Measurements from ENCODE around the gene RPL29.

Gene RPL29

DNA sequence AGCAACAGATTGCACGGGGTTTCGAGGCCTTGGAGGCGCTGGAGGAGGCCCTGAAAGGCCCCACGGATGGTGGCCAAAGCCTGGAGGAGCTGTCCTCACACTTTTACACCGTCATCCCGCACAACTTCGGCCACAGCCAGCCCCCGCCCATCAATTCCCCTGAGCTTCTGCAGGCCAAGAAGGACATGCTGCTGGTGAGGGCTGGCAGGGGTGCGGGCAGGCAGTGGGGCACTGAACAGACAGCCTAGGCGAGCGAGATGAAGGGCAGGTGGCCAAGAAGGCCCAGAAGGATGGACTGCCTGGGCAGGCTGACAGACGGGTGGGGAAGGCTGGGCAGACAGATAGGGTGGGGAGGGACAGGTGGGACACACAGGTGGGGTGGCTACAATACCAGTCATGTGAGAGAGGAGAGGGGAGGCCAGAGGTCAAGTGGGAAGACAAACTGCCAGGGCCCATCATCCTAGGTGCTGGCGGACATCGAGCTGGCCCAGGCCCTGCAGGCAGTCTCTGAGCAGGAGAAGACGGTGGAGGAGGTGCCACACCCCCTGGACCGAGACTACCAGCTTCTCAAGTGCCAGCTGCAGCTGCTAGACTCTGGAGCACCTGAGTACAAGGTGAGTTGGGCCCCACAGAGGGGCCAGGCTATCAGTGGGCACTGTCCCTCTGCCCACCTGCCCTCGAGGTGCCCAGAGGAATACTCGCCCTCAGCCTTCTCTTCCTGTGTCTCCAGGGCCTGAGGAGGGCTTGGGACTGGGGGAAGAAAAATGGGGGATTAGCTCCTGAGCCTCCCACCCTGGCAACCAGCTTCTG, 50.5 kb downstream of the RPL29 start:
- DNase-seq (ENCODE audit: low read depth): no peak

DNA sequence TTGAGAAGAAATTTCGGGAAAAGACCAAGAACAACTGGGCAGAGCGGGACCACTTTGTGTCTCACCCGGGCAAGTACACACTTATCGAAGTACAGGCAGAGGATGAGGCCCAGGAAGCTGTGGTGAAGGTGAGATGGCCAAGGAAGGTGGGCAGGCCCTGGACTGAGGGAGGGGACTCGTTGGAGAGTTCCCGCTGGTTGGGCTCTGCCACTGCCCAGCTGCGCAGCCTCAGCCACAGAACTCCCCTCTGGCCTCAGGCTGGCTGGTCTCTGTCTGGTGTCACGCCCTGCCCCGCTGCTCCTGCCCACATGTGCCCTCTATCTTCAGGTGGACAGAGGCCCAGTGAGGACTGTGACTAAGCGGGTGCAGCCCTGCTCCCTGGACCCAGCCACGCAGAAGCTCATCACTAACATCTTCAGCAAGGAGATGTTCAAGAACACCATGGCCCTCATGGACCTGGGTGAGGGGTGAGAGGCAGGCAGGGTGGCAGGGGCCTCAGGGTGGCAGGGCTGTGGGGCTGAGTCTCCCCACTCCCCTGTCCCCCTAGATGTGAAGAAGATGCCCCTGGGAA, 51.2 kb downstream of the RPL29 start:
- no peak for DNase-seq (ENCODE audit: low read depth)

Measured in activated T-helper 1 cell treated with Interleukin-2 at 50 U/mL for 16 hours (primary cell).